WTC11 (cell line): Measurements from ENCODE around the gene COBL. TPM values are rescaled to one million over a fixed set of nuclear protein-coding genes. Genes with fewer than 3 reads are reported as not detected.

Experiments used
- ATAC-seq: fragments of 200-7000 bp; cut with Tn5 transposase; 2 replicates; pipeline ENCODE4 v1.10.0; 2021; ENCODE audit warnings: mild to moderate bottlenecking, moderate library complexity
- CTCF ChIA-PET: fragments of 300-600 bp; sonication (Branson Sonifier 250); formaldehyde crosslinking; loops from one replicate; lab custom pipeline; 2021; ENCODE audit warnings: antibody characterized with exemption; lab: Charles Lee
- POLR2A ChIA-PET: fragments of 350-600 bp; sonication (Branson Sonifier 250); formaldehyde crosslinking; loops from one replicate; lab custom pipeline; 2021; ENCODE audit warnings: antibody characterized with exemption; lab: Charles Lee
- DNase-seq: peaks from one replicate; pipeline ENCODE4 v3.0.0; 2021; ENCODE audit warnings: low spot score
- H3K27ac Mint-ChIP-seq: 2 replicates; pipeline ENCODE4 v1.8.0; 2021; ENCODE audit warnings: mixed read lengths
- H3K27me3 Mint-ChIP-seq: 2 replicates; pipeline ENCODE4 v1.8.0; 2021; ENCODE audit warnings: low read depth, mild to moderate bottlenecking, moderate library complexity, mixed read lengths
- H3K36me3 Mint-ChIP-seq: 2 replicates; pipeline ENCODE4 v1.8.0; 2021; ENCODE audit warnings: mixed read lengths
- H3K4me1 Mint-ChIP-seq: 2 replicates; pipeline ENCODE4 v1.8.0; 2022; ENCODE audit warnings: mixed read lengths
- H3K4me3 Mint-ChIP-seq: 2 replicates; pipeline ENCODE4 v1.8.0; 2021; ENCODE audit warnings: mild to moderate bottlenecking, moderate library complexity, mixed read lengths
- H3K9me3 Mint-ChIP-seq: 2 replicates; pipeline ENCODE4 v1.8.0; 2021; ENCODE audit warnings: mixed read lengths
- GABPB1 ChIP-seq: sonication (generic); formaldehyde crosslinking; IDR thresholded peaks from 2 replicates; pipeline ENCODE4 v1.8.1; 2023; ENCODE audit warnings: mild to moderate bottlenecking, missing genetic modification reagents
- KAT7 ChIP-seq: sonication (generic); formaldehyde crosslinking; IDR thresholded peaks from 2 replicates; pipeline ENCODE4 v1.8.1; 2023; ENCODE audit warnings: missing genetic modification reagents, mild to moderate bottlenecking, borderline replicate concordance
- MXD4 ChIP-seq: fragments of 250-450 bp; sonication (Bioruptor Pico); IDR thresholded peaks from 2 replicates; pipeline ENCODE4 v1.8.0; 2021; ENCODE audit warnings: mild to moderate bottlenecking, moderate library complexity, borderline replicate concordance
- NFE2L1 ChIP-seq: sonication (generic); formaldehyde crosslinking; IDR thresholded peaks from 2 replicates; pipeline ENCODE4 v1.8.1; 2023; ENCODE audit warnings: missing genetic modification reagents
- NR2C2 ChIP-seq: sonication (generic); formaldehyde crosslinking; IDR thresholded peaks from 2 replicates; pipeline ENCODE4 v1.8.0; 2022; ENCODE audit warnings: mild to moderate bottlenecking, missing genetic modification reagents
- SP1 ChIP-seq: sonication (generic); formaldehyde crosslinking; conservative IDR thresholded peaks from 2 replicates; pipeline ENCODE4 v1.8.1; 2022; ENCODE audit warnings: missing genetic modification reagents
- total RNA-seq: library from RNA; stranded (reverse); gene quantifications from 3 replicates; pipeline ENCODE4 v1.2.3, GENCODE V29; 2021
- TF ChIP-seq, protein P1 (sequence below): fragments of 250-450 bp; sonication (Bioruptor Pico); IDR thresholded peaks from 2 replicates; pipeline ENCODE4 v2.1.2; 2022; ENCODE audit warnings: mild to moderate bottlenecking, moderate library complexity
- TF ChIP-seq, protein P2 (sequence below): sonication (generic); formaldehyde crosslinking; conservative IDR thresholded peaks from 2 replicates; pipeline ENCODE4 v1.8.1; 2022; ENCODE audit warnings: mild to moderate bottlenecking, missing genetic modification reagents
- TF ChIP-seq, protein P3 (sequence below): fragments of 250-450 bp; sonication (Bioruptor Pico); IDR thresholded peaks from 2 replicates; pipeline ENCODE4 v1.9.0; 2021; ENCODE audit warnings: mild to moderate bottlenecking
- TF ChIP-seq, protein P4 (sequence below): fragments of 250-450 bp; sonication (Bioruptor Pico); IDR thresholded peaks from 2 replicates; pipeline ENCODE4 v1.9.0; 2021; ENCODE audit warnings: moderate library complexity, mild to moderate bottlenecking, inconsistent platforms, borderline replicate concordance
- TF ChIP-seq, protein P5 (sequence below): sonication (generic); formaldehyde crosslinking; IDR thresholded peaks from 2 replicates; pipeline ENCODE4 v1.8.0; 2023; ENCODE audit warnings: missing genetic modification reagents
- TF ChIP-seq, protein P6 (sequence below): sonication (generic); formaldehyde crosslinking; IDR thresholded peaks from 2 replicates; pipeline ENCODE4 v1.8.0; 2022; ENCODE audit warnings: mild to moderate bottlenecking, missing genetic modification reagents
- TF ChIP-seq, protein P7 (sequence below): fragments of 250-450 bp; sonication (Bioruptor Pico); conservative IDR thresholded peaks from 2 replicates; pipeline ENCODE4 v1.9.0; 2021; ENCODE audit warnings: mild to moderate bottlenecking
- TF ChIP-seq, protein P8 (sequence below): sonication (generic); formaldehyde crosslinking; IDR thresholded peaks from 2 replicates; pipeline ENCODE4 v1.8.1; 2023; ENCODE audit warnings: mild to moderate bottlenecking, moderate library complexity, missing genetic modification reagents

COBL gene
- total RNA-seq, 1 experiment from 2014 or later, result 36.5 TPM

DNA sequence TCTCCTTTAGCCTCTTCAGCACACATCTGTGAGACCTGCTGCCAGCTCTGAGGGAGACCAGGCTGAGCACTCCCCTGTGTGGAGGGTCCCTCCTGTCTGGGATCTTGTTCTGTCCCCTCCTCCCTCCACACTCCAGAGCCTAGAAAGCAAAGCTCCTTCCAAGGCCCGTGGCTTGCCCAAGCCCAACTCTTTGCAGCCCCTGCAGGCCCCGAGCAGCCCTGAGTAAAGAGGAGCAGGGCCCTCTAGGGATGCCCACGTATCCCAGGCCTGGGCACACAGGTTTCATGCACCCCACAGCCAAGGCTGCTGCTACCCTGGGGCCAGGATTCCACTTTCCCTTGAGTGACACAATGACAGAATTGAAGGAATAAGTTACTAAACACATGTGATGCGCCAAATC lies 24.0 kb downstream of the COBL start (continued):
- TF ChIP-seq, protein P1, sequence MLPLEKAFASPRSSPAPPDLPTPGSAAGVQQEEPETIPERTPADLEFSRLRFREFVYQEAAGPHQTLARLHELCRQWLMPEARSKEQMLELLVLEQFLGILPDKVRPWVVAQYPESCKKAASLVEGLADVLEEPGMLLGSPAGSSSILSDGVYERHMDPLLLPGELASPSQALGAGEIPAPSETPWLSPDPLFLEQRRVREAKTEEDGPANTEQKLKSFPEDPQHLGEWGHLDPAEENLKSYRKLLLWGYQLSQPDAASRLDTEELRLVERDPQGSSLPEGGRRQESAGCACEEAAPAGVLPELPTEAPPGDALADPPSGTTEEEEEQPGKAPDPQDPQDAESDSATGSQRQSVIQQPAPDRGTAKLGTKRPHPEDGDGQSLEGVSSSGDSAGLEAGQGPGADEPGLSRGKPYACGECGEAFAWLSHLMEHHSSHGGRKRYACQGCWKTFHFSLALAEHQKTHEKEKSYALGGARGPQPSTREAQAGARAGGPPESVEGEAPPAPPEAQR (CRISPR knock-in tag), result no peak
- TF ChIP-seq NR2C2 (CRISPR knock-in tag), result no peak
- TF ChIP-seq, protein P2, sequence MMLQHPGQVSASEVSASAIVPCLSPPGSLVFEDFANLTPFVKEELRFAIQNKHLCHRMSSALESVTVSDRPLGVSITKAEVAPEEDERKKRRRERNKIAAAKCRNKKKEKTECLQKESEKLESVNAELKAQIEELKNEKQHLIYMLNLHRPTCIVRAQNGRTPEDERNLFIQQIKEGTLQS (CRISPR knock-in tag), result no peak
- TF ChIP-seq, protein P3, sequence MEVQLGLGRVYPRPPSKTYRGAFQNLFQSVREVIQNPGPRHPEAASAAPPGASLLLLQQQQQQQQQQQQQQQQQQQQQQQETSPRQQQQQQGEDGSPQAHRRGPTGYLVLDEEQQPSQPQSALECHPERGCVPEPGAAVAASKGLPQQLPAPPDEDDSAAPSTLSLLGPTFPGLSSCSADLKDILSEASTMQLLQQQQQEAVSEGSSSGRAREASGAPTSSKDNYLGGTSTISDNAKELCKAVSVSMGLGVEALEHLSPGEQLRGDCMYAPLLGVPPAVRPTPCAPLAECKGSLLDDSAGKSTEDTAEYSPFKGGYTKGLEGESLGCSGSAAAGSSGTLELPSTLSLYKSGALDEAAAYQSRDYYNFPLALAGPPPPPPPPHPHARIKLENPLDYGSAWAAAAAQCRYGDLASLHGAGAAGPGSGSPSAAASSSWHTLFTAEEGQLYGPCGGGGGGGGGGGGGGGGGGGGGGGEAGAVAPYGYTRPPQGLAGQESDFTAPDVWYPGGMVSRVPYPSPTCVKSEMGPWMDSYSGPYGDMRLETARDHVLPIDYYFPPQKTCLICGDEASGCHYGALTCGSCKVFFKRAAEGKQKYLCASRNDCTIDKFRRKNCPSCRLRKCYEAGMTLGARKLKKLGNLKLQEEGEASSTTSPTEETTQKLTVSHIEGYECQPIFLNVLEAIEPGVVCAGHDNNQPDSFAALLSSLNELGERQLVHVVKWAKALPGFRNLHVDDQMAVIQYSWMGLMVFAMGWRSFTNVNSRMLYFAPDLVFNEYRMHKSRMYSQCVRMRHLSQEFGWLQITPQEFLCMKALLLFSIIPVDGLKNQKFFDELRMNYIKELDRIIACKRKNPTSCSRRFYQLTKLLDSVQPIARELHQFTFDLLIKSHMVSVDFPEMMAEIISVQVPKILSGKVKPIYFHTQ (CRISPR knock-in tag), result no peak

DNA sequence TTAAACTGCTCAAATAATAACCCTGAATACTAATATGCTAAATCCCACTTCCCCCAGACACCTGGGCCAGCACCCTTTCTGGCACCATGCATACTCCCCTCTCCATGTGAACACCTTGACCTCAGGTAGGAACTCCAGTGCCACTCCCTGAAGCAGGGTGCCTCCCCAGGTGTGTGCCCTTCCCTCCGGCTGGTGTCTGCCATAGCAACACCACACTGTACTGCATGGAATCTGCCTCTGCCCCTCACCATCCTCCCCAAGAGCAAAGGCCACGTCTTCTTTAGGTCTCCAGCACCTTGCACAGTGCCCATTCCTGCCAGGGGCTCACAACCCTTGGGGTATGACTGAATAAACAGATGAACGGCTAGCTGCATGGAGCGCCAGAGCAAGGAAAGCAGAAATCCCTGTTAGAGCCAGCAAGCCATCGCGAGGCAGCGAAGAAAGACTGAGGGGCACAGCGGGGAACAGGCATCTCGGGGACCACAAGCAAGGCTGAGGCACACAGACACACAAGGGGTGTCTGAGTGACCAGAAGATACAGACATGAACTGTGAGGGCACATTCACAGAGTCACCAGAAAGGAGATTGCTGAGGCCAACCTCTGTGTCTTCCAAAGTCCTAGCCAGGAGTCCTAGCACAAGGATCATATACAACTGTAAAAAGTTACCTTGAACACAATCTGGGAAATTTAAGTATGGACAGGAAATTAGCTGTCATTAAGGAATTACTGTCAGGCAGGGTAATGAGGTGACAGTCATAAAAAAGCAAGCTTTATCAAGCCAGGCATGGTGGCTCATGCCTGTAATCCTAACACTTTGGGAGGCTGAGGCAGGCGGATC lies 25.7 kb downstream of the COBL start:
- Mint-ChIP-seq H3K27me3 (no peaks in the 10 kb centered on the region), H3K27ac (no peak overlapping the region; the same call in 1 of the 2 replicates)
- POLR2A ChIA-PET, result no interaction called here
- no peak for TF ChIP-seq SP1 (CRISPR knock-in tag)
- TF ChIP-seq, protein P4, sequence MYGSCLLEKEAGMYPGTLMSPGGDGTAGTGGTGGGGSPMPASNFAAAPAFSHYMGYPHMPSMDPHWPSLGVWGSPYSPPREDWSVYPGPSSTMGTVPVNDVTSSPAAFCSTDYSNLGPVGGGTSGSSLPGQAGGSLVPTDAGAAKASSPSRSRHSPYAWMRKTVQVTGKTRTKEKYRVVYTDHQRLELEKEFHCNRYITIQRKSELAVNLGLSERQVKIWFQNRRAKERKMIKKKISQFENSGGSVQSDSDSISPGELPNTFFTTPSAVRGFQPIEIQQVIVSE (CRISPR knock-in tag), result no peak
- no peak for TF ChIP-seq NFE2L1 (CRISPR knock-in tag)
- TF ChIP-seq, protein P5, sequence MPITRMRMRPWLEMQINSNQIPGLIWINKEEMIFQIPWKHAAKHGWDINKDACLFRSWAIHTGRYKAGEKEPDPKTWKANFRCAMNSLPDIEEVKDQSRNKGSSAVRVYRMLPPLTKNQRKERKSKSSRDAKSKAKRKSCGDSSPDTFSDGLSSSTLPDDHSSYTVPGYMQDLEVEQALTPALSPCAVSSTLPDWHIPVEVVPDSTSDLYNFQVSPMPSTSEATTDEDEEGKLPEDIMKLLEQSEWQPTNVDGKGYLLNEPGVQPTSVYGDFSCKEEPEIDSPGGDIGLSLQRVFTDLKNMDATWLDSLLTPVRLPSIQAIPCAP, result no peak
- TF ChIP-seq, protein P6, sequence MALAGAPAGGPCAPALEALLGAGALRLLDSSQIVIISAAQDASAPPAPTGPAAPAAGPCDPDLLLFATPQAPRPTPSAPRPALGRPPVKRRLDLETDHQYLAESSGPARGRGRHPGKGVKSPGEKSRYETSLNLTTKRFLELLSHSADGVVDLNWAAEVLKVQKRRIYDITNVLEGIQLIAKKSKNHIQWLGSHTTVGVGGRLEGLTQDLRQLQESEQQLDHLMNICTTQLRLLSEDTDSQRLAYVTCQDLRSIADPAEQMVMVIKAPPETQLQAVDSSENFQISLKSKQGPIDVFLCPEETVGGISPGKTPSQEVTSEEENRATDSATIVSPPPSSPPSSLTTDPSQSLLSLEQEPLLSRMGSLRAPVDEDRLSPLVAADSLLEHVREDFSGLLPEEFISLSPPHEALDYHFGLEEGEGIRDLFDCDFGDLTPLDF (CRISPR knock-in tag), result no peak
- no peak for TF ChIP-seq GABPB1 (CRISPR knock-in tag)
- no peak for TF ChIP-seq KAT7 (CRISPR knock-in tag)
- TF ChIP-seq, protein P7, sequence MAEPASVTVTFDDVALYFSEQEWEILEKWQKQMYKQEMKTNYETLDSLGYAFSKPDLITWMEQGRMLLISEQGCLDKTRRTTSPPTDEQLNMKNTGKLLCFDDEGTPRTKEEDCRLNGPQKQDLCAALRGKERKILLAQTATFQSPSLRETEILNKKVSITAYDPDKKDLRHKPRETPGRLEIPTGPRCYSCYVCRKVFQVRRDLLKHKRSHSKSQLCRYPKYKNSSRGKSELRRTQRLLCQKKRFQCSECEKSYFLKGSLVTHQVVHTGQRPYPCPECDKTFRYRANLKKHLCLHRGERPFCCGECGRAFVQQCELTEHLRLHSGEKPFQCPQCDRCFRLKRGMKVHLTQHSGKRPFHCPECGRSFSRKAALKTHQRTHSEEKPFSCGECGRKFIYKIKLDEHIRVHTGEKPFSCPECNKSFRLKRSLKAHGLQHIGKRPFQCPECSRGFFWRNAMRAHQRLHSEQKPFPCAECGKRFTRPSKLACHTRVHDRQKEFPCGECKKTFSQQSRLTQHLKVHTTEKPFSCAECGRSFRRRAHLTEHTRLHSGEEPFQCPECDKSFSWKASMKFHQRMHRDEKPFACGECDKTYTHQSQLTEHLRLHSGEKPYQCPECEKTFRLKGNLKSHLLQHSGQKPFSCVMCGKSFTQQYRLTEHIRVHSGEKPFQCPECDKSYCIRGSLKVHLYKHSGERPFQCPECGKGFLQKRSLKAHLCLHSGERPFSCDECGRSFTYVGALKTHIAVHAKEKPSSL, result no peak
- no peak for TF ChIP-seq MXD4
- TF ChIP-seq, protein P8, sequence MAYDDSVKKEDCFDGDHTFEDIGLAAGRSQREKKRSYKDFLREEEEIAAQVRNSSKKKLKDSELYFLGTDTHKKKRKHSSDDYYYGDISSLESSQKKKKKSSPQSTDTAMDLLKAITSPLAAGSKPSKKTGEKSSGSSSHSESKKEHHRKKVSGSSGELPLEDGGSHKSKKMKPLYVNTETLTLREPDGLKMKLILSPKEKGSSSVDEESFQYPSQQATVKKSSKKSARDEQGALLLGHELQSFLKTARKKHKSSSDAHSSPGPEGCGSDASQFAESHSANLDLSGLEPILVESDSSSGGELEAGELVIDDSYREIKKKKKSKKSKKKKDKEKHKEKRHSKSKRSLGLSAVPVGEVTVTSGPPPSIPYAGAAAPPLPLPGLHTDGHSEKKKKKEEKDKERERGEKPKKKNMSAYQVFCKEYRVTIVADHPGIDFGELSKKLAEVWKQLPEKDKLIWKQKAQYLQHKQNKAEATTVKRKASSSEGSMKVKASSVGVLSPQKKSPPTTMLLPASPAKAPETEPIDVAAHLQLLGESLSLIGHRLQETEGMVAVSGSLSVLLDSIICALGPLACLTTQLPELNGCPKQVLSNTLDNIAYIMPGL (CRISPR knock-in tag), result no peak
- TF ChIP-seq, all 79 proteins: peak for 0
- CTCF ChIA-PET, result interaction anchor here (1.1 to 3.2 kb wide), 4 partner anchors 15 to 76 kb away, joined by 3 to 16 read pairs (median 5); no protein-coding TSS in a partner anchor
- DNase-seq (no peak), ATAC-seq (no peak)
- Mint-ChIP-seq H3K4me1 (peaks cover 52% of the 10 kb centered on the region), H3K9me3 (no peaks in the 10 kb centered on the region), H3K4me3 (no peak overlapping the region), H3K36me3 (no peaks in the 10 kb centered on the region)
